ENCODE results near the gene CRBN.

CRBN gene

DNA sequence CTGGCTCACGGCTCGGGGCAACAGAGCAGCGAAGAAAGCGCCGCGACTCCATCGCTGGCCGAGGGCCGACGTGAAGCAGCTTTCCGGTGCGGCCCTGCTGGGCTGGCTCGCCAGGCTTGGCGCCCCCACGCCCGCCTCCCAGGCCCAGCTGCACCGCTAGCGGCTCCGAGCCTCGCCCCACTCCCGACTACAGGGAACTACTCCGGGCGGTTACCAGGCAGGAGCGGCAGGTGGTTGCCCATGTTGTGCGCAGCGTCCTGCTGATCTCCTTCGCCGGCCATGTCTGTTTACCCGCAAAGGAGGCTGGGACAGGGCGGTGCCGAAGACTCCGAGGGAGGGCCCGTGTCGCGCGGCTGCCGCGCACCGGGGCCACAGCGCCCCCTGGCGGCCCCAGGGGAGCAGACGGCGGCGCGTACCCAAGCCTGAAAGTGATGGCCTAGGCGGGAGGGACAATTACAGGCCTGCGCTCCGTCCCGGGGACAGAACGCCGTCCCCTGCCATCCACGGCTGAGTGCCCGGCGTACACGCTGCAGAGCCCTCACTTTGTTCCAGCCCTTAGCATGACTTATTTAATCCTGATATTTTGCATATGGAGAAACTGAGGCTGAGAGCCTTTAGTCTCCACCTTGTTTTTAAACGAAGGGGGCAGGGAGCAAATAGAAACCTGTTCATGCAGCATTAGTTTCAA is at the start of gene CRBN:
Gene CRBN (minus strand): TSS at position 285 of the 688 bp plus-strand sequence. CDS start 4 bp downstream, at position 281.
- DNase-seq: peak; percentile 86

DNA sequence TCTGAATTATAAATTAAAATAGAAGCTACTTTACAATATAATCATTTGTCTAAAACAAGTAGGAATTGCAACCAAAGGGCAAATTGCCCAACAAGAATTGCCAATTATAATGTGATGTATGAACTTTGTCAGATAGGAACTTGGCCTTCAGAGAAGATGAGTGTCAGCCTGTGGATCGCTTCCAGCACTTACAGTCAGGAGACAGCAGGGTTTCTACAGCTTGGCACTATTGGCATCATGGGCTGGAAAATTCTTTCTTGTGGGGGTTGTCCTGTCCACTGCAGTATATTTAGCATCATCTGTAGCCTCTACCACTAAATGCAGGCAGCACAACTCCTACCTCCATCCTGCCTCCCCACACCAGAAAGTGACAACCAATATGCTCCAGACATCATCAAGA is 48.1 kb upstream of the CRBN start:
- no peak for DNase-seq

DNA sequence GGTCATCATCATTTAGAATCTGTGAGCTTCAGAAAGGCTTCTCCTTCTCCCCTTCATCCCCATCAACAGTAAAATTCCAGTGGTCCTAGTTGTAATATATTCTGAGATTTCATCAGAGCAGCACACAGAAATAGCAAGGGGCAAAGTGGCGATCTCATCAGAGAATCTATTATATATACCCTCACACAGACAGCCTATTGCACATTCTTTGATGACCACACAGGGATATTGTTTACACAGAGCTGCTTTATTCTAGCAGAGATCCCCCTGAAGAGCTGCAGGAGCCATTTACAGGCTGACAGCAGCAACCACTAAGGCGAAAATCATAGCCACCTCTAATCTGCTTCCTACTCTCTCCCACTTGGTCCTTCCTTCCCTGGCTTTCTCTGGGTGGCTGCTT is 42.0 kb upstream of the CRBN start:
- no peak for DNase-seq

DNA sequence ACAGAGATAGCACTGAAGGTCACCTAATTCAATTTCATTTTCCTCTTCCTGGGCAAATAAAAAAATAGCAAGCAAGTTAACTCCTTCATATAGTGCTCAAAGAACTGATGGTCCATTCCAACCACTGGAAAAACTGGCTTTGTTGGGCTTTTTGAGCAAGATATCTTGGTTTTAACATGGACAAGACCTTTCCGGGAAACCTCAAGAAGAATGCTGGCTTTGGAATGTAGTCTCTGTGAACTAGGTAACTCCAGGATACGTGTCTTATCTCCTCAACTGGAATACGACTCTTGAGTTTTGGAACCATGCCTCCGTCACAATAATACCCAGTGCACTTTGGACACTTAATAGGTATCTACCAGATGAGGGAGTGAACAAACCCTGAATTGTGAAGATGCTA is 36.9 kb upstream of the CRBN start:
- DNase-seq: no peak

DNA sequence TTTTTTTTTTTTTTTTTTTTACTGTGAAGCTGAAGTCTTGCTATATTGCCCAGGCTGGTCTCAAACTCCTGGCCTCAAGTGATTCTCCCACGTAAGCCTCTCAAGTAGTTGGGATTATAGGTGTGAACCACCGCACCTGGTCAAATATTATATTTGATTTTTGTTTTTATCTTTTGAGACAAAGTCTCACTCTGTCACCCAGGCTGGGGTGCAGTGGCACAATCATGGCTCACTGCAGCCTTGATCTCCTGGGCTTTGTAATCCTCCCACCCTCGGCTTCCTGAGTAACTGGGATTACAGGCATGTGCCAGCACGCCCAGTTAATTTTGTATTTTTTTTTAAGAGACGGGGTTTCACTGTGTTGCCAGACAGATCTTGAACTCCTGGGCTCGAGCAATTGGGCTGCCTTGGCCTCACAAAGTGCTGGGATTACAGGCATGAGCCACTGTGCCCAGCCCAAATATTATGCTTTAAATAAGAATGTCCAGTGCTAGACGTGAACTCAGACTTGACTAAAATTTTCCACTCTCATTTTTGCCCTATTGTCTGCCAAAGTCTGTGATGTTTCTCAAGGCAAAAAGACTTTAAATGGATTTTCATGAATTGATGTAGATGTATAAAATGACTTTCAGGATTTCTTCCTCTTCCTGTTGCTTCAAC is 33.4 kb upstream of the CRBN start:
- DNase-seq: no peak

DNA sequence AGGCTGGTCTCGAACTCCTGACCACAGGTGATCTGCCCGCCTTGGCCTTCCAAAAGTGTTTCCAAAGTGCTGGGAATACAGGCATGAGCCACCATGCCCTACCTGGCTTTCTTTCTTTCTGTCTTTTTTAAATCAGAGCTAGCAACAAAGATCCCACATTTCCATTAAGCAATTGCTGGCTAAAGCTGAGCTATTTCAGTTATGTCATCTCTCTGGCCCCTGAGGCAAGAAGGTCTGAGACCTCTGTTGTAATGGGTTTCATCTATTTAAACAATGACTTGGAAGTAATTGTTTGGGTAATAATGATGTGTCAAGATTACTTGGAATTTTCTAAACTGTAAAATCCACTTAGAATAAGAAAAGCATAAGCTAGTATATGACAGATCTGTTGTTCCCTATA is 30.2 kb upstream of the CRBN start:
- no peak for DNase-seq

DNA sequence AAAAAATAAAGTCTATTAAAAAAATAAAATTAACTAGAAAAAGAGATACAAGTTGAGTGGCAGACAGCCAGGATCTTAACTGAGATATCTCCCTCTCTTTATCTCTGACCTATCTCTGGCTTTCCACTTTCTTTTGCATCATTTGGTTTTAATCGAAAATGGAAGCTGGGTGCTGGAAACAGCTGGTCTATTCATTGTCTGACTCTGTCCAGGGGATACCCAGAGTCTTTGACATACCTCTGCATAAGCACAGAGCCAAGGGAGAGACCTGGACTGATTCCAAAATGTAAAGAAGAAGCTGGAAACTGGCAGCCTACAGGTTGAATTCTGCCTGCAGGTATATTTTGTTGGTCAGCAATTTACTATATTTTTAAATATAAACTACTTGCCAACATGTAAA is 29.6 kb upstream of the CRBN start:
- DNase-seq: no peak

DNA sequence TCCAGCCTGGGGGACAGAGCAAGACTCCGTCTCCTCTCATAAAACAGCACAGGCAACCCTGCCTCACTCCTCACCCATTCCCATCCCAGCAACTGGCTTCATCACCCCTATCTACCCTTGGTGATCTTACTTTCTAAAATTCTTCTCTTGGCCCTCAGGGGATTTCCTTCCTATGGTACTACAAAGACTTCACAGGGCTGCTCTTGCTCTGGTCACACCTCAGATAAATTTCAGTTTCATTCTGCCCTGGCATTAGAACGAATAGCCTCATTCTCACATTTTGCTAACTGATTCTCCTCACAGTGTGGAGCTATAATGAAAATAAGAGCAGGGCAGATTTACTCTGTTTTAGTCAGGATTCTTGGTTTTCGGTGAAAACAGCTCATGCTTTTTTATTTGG is 22.1 kb upstream of the CRBN start:
- DNase-seq: no peak

DNA sequence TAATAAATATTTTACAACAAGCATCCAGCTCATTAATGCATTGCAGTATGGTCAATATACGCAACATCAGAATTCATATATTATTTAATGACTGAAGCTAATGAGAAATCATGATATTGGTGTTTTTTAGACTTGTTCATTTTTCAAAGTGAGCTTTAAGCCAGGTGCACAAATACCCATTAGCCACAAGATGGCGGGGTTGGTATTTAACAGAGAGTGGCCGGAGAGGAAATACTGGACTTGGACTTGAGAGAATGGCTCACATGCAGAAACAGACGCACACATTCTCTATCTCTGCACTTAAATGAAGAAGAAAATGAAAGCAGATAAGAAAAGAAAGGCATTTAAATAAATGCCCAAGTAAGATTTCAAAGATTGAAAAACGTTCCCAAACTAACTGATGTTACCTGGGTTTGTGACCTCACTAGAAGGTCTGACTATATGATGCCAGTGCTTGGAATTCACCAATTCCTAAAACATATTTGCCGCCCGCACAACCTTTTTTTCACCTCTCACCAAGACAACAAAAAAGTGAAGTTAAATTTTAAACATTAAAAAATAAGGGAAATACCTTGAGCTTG is 21.2 kb upstream of the CRBN start:
- peak; percentile 14 to 74 for DNase-seq

DNA sequence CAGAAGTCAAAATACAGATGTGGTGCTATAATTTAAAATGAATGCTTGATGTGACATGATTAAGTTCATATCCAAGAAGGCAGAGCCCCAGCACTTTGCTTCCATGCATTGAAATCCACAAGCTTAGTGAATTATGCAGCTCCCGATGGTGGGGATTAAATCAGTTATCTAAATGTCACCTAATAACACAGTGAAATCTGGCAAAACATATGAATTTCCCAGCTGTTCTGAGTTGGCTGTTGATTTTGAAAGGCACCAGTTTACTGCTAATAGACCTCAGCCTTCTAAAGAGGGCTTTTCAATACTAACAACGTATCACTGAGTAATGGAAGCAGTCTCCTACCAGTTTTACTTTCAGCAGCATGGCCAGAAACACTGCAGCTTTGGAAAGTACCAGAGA is 19.8 kb upstream of the CRBN start:
- no peak for DNase-seq

DNA sequence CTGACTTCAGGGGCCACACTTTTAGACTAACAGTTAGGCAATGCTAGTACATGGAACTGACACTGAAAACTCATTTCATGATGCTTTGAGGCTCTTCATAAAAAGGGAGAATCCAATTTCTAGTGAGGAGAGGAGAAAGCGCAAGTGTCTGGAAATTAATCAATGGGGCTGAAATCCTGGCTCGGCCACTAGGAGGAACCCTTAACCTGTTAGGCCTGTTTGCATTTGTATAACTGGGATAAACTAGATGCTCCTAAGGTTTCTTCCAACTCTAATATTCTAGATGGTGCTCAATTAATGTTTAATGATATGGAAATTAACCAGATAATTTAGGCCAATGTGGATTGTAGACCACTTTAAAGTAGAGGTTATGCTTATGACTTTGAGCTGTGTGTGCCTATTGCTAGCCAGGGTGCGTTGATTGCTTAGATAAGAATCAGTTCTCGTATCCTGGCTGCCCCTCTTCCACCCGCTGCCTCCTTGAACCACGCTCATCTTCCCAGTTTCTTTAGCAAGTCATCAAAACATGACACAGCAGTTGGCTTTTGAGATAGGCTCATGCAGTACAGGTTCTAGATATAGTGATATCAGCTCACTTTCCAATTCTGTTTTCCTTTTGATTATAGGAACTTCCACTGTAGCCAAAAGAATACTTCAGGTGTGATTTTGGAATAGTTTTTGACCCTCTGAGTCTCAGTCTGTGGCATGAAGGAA is 16.8 kb upstream of the CRBN start:
- peak in 1 of 2 donors; percentile 17 for DNase-seq

DNA sequence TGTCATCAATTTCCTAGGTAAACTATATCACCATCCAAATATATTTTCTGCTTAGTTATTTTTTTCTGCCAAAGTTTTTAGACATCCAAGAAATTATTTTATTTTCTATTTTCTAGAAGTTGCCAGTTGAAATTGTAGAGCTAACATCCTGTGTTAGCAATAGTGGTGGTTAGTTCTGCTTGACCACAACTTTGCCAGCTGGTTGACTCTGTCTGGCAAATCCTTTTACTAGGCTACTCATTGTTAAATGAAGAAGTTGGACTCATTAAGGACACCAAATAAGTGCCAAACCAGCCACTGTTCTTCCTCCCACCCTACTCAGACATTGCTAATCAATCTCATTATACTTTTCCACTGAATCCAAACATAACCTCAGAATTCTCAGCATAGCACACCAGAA is 15.4 kb upstream of the CRBN start:
- DNase-seq: no peak

DNA sequence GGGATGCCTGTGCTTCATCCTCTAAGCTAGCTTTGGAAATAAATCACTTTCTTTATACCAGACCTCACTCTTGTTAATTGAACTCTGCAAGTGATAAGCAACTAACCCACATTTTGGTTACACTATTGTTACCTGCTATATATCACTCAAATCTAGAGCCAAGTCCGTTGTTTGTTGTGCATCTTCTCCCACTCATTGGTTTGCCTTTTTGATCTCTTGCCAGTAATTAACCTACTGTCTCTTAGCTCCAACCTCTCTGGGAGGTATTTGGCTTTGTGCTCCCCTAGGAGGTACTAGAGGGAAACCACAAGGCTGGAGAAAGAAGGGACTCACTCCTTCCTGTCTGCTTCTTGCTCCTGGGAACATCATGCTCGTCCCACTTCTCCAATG is 12.8 kb upstream of the CRBN start:
- DNase-seq: no peak

DNA sequence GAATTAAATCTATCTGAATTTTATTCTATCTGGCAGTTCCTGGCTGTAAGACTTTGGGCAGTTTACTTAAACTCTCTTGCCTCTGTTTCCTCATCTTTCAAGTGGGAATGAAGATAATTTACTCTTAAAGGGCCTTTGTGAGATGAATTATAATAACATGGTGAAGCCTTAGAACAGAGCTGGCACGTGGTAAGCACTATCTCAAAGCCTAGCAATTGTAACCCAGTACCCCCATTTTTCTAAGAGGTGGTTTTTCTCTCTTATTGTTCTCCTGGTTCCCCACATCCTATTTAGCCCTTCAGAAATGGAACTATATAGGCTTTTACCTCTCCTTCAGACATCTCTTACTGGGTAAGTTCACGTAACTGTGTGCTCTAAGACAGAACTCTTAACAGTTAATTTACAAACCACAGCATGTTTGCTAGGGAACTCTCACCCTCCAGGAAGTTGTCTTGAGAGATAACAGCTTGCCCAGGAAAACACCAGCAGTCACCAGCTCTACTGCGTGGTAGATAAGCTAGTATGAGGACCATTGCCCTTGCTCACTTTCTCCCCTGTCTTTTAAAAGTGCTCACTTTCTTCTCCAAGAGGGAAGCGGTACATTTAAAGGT is 12.3 kb upstream of the CRBN start:
- no peak for DNase-seq

DNA sequence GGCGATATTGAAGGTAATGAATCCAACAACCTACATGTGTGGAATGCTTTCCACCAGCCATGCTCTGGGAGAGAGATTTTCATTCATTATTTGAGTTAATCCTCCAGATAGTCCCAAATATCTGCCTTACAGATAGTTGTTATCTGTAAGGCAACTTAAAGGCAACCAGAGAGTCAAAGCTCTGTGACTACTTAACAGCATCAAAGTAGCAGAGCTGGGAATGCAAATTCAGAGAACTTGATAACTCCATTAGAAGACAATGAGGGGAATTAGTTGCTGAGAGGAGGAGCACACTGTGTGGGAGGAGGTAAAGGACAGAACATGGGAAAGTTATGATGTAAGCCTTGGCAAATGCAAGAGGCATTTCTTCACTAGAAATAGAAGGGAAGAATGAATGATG is 10.5 kb upstream of the CRBN start:
- DNase-seq: no peak

DNA sequence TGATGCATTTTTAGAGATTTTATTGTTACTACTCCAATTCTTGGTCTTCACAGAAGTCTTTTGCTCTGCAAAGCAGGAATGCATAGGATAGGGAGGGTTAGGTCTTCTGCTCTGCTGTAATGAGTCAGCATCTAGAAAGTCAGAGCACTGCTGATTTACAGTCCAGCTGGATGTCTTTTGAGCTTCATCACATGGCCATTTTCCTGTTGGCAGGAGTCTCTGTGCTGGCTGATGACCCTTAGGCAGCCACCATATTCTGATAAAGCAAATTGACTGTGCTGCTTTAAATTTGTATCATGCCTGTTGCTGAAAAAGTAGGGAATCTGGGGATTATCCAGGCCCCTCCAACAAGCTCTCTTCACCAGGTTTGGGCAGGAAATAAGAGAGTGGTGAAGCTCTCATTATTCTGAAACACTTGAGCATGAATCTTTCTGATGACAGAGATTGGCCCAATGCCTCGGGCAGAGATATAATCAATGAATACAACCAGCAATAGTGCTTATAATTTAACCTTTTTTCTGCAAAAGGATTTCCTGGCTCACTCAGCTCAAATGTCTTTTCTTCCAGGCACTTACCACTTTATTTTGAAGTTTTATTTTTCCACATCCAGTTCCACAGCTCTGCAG is 9.7 kb upstream of the CRBN start:
- no peak for DNase-seq

DNA sequence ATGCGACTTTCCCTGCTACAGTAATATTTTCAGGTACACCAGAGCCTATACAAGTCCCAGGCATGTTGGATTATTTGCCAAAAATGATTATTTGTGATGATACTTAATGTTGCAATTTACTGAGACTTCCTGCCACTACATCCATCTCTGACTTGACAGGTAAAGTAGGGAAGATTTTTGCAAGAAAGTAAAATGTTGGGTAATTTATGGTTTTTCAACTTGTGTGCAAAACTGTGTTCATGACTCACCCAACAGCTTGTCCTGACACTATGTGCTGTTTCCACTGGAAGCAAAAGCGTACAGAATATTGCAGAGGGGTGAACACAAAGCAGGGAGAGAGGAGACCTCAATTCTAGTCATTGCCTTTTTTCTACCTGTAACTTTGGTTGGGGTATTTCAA is 5.4 kb upstream of the CRBN start:
- DNase-seq: no peak

DNA sequence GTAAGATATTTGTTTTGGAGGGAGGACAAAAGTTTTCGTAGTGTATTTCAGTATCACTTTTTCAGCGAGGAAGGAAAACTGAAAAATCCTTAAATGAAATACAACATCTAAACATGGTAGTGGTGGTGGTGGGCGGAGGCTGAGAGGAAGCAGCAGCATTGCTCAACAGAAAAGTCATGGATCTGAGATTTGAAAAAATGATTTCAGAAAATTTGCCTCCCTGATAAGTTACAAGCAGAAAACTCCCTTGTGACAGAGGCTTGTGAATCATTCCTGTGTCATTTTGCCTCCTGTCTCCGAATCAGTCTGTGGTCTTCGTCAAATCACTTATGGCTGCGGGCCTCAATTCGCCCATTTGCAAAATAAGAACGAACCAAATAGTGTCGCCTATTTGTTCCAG is 965 bp upstream of the CRBN start:
- no peak for DNase-seq

DNA sequence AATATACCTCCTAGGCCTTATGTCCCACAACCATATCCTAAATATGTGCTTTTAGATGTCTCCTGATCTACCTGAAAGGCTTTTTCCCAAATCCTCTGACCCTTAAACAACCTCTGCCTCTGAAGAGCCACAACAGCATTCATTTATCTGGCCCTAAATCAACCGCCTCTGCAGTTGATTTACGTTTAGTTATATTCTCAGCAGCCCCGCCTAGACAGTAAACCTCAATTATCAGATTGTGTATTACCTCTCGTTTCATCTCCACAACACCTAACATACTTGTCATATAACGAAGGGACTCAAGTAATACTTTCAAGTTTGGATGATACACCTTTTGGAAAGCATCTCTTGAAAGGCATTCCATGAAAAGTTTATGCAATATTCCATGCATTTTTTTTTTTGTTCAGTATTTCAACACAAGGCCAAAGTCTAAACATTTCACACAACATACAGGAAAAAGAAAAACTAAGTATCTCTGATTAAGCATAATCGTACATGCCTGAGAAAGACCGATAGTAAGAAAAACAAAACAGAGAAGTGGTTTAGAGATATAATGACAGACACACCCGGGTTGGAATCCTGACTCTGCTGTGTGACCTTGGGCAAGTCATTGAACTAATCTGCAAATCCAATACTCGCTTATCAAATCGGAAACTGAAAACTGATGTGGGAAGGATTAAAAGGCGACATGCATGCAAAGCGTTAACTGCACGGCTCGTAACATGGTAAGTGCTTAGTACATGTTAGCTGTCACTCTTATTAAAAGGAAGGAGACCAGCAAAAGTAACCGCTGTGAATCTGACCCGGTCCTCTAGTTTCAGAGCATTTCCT is 778 bp downstream of the CRBN start:
- DNase-seq: no peak

DNA sequence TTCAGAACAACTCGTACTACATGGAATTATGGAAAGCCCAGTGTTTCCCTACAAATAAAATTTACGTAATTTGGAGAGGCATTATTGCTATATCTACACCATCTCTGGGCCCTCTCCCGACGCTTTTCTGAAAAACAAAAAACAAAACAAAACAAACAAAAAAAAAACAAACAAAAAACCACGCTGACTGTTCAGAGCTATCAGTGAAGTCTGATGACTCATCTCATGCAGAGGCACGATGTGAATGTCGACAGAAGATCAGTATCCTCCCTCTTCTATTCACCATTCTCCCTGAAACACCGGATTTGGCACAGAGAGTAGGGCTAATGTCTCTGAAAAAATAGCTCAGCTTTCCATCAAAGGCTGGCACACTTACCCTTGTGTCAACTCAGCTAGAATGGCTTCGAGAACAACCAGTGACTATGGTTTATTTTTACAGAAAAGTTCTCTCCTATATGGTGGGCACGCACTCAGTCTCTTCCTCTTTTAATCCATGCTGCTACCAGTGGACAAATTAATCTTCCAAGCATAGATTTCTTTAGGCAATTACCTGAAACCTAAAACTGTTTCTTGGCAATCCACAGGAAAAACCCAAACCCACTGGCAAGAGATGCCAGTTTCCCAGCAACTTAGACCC is 1.5 kb downstream of the CRBN start:
- no peak for DNase-seq

DNA sequence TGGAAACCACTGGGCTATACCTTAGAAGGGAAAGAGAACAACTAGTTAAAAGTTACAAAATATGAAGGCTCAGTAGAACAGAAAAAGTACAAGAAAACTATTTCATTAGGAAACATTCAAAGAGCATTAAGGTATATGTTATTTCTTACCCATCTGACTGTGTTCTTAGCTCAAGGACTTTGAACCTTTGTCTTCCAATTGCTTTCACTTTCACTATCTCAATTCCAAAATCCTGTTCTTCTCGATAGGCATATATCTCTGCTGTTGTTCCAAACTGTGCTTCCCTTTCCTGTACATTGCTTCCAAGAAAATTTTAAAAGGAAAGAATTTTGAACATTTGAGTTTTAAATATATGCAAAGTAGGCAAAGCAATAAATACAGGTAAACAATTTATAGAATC is 6.9 kb downstream of the CRBN start:
- DNase-seq: no peak

DNA sequence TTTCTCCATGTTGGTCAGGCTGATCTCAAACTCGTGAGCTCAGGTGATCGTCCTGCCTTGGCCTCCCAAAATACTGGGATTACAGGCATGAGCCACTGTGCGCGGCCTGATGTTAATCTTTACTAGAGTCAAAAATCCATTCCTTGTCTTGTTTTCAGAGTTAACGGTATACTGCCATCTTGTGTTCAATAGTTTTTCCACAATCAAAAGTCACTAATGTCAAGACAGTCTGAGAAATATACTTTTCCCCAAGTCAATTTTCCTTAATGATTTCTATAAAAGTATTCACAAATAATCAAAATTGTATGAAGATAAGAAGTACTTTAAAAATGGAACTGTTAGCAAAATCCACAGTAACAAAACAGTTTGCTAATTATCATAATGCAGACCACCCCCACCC is 8.5 kb downstream of the CRBN start:
- peak in 1 of 2 donors; percentile 25 for DNase-seq

Data from hippocampal formation (tissue), 2 donors.